Stimulated activated naive B cell treated with anti-CD40 and anti-IgM and Interleukin-4, amounts not matched to agents 10 μg/mL and 1 μg/mL and 100 μg/mL, for 72 hours (primary cell): ENCODE data around the gene DYNC2I2.

Source experiments
- ATAC-seq, 2 donors: fragments of 150-1000 bp; cut with Tn5 transposase; replicated peaks; 2 replicates each; pipeline ENCODE4 v1.10.0; 2021; ENCODE audit warnings: moderate library complexity in 1 of 2
- DNase-seq: peaks from one replicate; pipeline ENCODE4 v3.0.0; 2021
- H3K27ac Mint-ChIP-seq: one replicate; pipeline ENCODE4 v1.8.0; 2022; ENCODE audit warnings: mild to moderate bottlenecking, mixed read lengths
- H3K27me3 Mint-ChIP-seq, 2 donors: one replicate each; pipeline ENCODE4 v1.8.0; 2022; ENCODE audit warnings: mixed read lengths in 2 of 2
- H3K36me3 Mint-ChIP-seq, 2 donors: one replicate each; pipeline ENCODE4 v1.8.0; 2022; ENCODE audit warnings: mixed read lengths in 2 of 2, mild to moderate bottlenecking in 1 of 2
- H3K4me1 Mint-ChIP-seq, 2 donors: one replicate each; pipeline ENCODE4 v1.8.0; 2022; ENCODE audit warnings: mixed read lengths in 2 of 2, mild to moderate bottlenecking in 1 of 2
- H3K4me3 Mint-ChIP-seq, 2 donors: one replicate each; pipeline ENCODE4 v1.8.0; 2022; ENCODE audit warnings: mild to moderate bottlenecking in 2 of 2, mixed read lengths in 2 of 2, moderate library complexity in 1 of 2
- H3K9me3 Mint-ChIP-seq, 2 donors: one replicate each; pipeline ENCODE4 v1.8.0; 2022; ENCODE audit warnings: mixed read lengths in 2 of 2, mild to moderate bottlenecking in 1 of 2

Gene DYNC2I2

DNA sequence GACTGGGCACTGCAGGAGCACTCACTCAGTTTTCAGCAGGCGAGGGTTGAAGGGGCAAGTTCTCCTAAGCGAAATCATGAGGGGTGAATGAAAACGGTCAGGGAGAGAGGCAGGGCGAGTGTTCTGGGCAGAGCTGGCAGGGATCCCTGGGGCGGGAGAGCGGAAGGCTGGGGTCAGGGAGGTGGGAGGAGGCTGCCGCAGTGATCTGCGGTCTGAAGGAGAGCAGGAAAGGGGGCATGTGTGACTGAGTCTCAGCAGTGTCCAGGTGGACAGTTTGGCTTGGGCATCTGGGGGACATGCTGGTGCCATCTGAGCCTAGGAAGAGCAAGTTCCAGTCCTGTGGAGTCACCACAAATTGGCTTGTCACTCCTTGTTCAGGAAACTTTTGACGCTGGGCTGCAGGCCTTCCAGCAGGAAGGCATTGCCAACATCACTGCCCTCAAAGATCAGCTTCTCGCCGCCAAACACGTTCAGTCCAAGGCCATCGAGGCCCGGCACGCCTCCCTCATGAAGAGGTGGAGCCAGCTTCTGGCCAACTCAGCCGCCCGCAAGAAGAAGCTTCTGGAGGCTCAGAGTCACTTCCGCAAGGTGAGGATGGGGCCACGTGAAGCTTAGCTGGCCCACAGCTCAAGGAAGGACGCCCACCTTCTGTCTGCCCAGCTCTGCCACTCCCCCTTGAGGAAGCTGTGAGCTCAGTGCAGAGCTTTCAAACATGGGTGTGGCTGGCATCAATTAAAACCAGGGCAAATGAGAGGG lies 31.1 kb downstream of the DYNC2I2 start:
- H3K9me3 Mint-ChIP-seq: no peaks in the 10 kb centered on the region
- H3K27me3 Mint-ChIP-seq: no peaks in the 10 kb centered on the region
- H3K36me3 Mint-ChIP-seq: peaks cover 35 to 64% of the 10 kb centered on the region in 2 donors
- H3K4me3 Mint-ChIP-seq: no peak overlapping the region
- ATAC-seq (no peak), DNase-seq (no peak)
- H3K27ac Mint-ChIP-seq: peak overlapping the region; percentile 75
- no peaks in the 10 kb centered on the region for H3K4me1 Mint-ChIP-seq

DNA sequence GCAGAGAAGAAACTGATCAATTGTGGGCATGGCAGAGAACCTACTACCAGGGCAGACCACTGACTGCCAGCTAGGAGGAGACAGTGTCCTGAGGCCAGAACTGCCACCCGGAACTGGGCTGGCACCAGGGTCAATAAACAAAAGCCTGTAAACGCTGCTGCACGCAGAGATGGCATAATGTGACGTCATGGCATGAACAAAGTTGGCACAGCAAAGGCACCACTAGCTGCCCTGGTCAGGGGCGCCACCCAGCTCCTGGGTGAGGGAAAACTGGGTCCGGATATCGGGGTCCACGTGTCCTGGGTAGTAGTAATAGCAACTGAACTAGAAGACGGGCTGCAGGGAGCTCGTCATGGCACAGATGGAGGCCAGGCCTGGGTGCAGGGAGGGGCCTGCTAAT lies 32.1 kb downstream of the DYNC2I2 start:
- Mint-ChIP-seq H3K27ac (no peak overlapping the region), H3K9me3 (no peaks in the 10 kb centered on the region)

DNA sequence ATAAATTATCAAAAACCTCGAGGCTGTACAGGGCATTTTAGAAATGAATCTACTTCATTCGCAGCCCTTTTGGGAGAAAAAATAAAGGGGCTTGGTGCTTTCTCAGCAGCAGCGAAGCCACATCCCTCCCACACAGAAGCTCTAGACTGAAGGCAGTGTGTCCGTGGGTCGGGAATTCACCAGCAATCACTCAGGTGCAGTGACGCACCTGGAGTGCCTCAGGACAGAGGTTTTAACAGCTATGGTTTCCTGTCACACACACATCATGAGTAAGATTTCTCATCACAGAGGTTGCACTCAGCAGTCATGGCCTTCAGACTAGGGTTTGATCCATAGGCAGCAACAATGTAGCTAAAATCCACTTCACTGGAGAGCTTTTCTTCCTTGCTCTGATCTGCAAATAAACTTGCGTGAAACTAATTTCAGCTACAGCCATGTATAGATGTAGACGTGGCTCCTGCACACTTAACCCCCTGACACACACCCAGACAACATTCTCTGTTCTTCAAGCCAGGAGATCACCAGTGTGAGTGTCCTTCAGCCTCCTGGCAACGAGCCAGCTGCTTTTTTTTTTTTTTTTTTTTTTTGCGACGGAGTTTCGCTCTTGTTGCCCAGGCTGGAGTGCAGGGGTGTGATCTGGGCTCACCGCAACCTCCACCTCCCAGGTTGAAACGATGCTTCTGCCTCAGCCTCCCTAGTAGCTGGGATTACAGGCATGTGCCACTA lies 34.8 kb downstream of the DYNC2I2 start:
- Mint-ChIP-seq H3K4me1 (no peaks in the 10 kb centered on the region), H3K27ac (no peak overlapping the region), H3K36me3 (peaks cover 39 to 57% of the 10 kb centered on the region in 2 donors), H3K9me3 (no peaks in the 10 kb centered on the region), H3K27me3 (no peaks in the 10 kb centered on the region), H3K4me3 (no peak overlapping the region)
- DNase-seq (no peak), ATAC-seq (no peak)

More for the DNA sequence above, 32.1 kb downstream of the DYNC2I2 start:
- no peak for ATAC-seq
- no peaks in the 10 kb centered on the region for H3K4me1 Mint-ChIP-seq
- peaks cover 37 to 60% of the 10 kb centered on the region in 2 donors for H3K36me3 Mint-ChIP-seq
- H3K27me3 Mint-ChIP-seq: no peaks in the 10 kb centered on the region
- DNase-seq: no peak
- H3K4me3 Mint-ChIP-seq: no peak overlapping the region

DNA sequence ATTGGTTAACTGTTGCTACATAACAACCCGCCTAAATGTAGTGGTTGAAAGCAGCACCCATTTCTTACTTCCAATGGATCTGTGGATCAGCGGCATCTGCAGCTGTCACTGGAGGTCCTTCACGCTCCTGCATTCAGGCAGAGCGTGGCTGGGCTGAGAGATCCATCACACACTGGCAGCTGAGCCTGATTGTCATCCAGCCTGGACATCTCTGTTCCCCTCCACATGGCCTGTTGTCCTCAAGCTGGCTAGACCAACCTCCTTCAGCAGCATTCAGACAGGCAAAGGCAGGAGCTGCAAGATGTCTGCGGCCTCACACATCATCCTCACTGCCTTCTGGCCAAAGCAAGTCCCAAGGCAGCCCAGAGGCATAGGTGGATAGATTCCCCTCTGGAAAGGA lies 36.9 kb downstream of the DYNC2I2 start:
- no peaks in the 10 kb centered on the region for H3K27me3 Mint-ChIP-seq
- H3K9me3 Mint-ChIP-seq: no peaks in the 10 kb centered on the region
- H3K27ac Mint-ChIP-seq: no peak overlapping the region
- ATAC-seq: no peak
- no peak overlapping the region for H3K4me3 Mint-ChIP-seq
- DNase-seq: no peak
- H3K36me3 Mint-ChIP-seq: peaks cover 23 to 51% of the 10 kb centered on the region in 2 donors
- H3K4me1 Mint-ChIP-seq: no peaks in the 10 kb centered on the region

DNA sequence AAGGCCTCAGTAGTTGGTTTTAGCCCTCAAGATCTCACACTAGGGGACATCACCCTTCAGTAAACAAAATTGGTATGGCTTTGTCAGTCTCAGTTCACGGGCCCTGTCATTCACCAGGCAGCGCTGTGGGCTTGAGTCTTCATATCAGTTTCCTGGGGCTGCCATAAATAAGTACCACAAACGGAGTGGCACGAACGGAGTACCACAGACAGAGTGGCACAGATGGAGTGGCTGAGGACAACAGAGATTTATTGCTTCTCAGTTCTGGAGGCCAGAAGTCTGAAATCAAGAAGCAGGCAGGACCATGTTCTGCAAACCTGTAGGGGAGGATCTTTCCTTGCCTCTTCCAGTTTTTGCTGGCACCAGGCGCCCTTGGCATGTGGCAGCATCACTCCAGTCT lies 37.5 kb downstream of the DYNC2I2 start:
- DNase-seq (no peak), ATAC-seq (no peak)
- no peaks in the 10 kb centered on the region for H3K4me1 Mint-ChIP-seq
- H3K9me3 Mint-ChIP-seq: no peaks in the 10 kb centered on the region
- H3K4me3 Mint-ChIP-seq: no peak overlapping the region
- no peak overlapping the region for H3K27ac Mint-ChIP-seq
- H3K36me3 Mint-ChIP-seq: peaks cover 26 to 45% of the 10 kb centered on the region in 2 donors
- no peaks in the 10 kb centered on the region for H3K27me3 Mint-ChIP-seq

DNA sequence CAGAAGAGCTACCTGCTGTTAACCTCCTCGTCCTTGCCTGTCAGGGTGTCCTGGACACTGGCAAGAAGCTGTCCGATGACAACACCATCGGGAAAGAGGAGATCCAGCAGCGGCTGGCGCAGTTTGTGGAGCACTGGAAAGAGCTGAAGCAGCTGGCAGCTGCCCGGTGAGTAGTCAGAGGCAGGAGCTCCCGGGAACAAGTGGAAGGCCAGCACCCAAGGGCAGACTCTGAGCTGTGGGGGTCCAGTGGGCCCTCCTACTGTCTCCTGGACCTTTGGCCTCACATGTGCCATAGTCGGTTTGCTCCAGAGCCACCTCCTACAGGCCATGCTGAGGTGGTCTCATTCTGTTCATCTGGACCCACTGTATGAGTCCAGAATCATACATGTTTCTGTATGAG lies 38.7 kb downstream of the DYNC2I2 start:
- Mint-ChIP-seq H3K4me3 (no peak overlapping the region), H3K4me1 (no peaks in the 10 kb centered on the region), H3K27me3 (no peaks in the 10 kb centered on the region), H3K27ac (no peak overlapping the region), H3K36me3 (peaks cover 32 to 52% of the 10 kb centered on the region in 2 donors), H3K9me3 (no peaks in the 10 kb centered on the region)
- ATAC-seq (no peak), DNase-seq (no peak)

DNA sequence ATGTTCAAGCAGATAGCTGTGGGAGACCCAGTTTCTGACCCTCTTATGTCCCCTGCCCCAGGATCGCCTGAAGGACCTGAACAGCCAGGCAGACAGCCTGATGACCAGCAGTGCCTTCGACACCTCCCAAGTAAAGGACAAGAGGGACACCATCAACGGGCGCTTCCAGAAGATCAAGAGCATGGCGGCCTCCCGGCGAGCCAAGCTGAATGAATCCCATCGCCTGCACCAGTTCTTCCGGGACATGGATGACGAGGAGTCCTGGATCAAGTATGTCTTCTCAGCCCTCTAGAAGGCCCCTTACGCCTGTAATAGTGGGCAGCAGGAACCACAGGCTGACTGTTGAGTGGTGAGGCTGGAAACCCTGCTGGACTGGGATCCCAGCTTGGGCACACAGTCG lies 41.1 kb downstream of the DYNC2I2 start:
- H3K27me3 Mint-ChIP-seq: no peaks in the 10 kb centered on the region
- peaks cover 39 to 53% of the 10 kb centered on the region in 2 donors for H3K36me3 Mint-ChIP-seq
- H3K9me3 Mint-ChIP-seq: no peaks in the 10 kb centered on the region
- DNase-seq: no peak
- ATAC-seq: no peak
- no peaks in the 10 kb centered on the region for H3K4me1 Mint-ChIP-seq
- H3K27ac Mint-ChIP-seq: no peak overlapping the region
- H3K4me3 Mint-ChIP-seq: no peak overlapping the region

DNA sequence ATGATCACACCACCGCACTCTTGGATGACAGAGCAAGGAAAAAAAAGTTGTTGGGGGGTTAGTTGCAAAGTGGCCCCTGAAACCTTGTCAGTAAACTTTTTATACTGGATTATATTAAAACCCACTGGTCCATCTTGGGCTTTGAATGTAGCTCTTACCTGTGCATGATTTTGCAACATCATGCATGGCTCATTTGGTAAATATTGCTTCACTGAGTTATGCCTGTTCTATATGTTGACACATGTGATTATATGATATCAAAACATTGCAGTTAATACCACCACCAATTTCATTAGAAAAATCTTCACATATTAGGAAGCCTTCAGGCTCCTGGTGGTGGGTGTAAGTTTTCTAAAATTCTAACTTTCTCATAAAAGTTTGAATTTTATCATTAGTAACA lies 41.9 kb downstream of the DYNC2I2 start:
- Mint-ChIP-seq H3K27ac (no peak overlapping the region), H3K9me3 (no peaks in the 10 kb centered on the region), H3K36me3 (peaks cover 37 to 54% of the 10 kb centered on the region in 2 donors), H3K4me1 (no peaks in the 10 kb centered on the region), H3K27me3 (no peaks in the 10 kb centered on the region), H3K4me3 (no peak overlapping the region)
- DNase-seq: no peak
- ATAC-seq: no peak

DNA sequence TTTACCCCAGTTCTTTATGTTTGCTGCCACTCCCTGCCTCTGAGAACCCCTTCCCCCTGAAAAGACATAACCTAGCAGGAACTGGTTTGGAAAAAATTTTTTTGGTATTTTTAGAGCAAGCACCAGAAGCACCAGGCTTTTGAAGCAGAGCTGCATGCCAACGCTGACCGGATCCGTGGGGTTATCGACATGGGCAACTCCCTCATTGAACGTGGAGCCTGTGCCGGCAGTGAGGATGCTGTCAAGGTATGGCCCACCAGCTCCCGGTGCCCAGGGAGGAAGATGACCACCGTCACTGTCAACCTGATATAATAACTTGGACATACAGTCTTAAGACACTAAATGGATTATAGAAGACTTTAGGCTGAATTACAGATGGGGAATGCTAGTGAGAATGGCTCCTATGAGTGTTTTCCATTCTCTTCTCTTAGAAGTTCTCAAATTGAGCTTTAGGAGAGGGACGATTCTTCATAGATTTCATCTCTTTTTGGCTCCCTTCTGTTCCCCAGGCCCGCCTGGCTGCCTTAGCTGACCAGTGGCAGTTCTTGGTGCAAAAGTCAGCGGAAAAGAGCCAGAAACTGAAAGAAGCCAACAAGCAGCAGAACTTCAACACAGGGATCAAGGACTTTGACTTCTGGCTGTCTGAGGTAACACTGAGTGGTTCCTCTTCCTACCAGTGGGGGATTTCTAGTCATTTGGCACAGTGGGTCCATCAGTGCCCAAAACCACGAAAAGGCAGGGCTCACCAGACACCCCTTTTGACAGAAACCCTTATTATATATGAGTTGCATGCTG lies 44.9 kb downstream of the DYNC2I2 start:
- Mint-ChIP-seq H3K27ac (peak overlapping the region; percentile 16), H3K9me3 (no peaks in the 10 kb centered on the region), H3K36me3 (peaks cover 40 to 57% of the 10 kb centered on the region in 2 donors), H3K27me3 (no peaks in the 10 kb centered on the region), H3K4me3 (no peak overlapping the region), H3K4me1 (no peaks in the 10 kb centered on the region)
- DNase-seq (no peak), ATAC-seq (no peak)

DNA sequence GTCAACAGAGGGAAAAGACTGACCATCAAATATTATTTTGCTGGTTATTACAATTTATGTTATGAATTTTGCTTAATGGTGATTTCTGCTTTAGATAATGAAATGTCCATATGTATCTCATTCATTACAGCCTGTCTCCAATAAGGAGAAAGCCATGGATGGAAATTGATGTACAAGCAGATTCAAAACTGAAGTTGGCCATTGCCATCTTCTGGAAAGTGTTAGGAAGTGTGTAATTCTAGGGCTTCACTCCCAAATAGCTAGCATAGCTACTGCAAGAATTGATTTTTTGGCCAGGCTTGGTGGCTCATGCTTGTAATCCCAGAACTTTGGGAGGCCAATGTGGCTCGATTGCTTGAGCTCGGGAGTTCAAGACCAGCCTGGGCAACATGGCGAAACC lies 45.8 kb downstream of the DYNC2I2 start:
- ATAC-seq: no peak
- DNase-seq: no peak
- H3K4me1 Mint-ChIP-seq: no peaks in the 10 kb centered on the region
- peaks cover 42 to 55% of the 10 kb centered on the region in 2 donors for H3K36me3 Mint-ChIP-seq
- H3K27ac Mint-ChIP-seq: no peak overlapping the region
- no peaks in the 10 kb centered on the region for H3K9me3 Mint-ChIP-seq
- no peaks in the 10 kb centered on the region for H3K27me3 Mint-ChIP-seq
- no peak overlapping the region for H3K4me3 Mint-ChIP-seq

DNA sequence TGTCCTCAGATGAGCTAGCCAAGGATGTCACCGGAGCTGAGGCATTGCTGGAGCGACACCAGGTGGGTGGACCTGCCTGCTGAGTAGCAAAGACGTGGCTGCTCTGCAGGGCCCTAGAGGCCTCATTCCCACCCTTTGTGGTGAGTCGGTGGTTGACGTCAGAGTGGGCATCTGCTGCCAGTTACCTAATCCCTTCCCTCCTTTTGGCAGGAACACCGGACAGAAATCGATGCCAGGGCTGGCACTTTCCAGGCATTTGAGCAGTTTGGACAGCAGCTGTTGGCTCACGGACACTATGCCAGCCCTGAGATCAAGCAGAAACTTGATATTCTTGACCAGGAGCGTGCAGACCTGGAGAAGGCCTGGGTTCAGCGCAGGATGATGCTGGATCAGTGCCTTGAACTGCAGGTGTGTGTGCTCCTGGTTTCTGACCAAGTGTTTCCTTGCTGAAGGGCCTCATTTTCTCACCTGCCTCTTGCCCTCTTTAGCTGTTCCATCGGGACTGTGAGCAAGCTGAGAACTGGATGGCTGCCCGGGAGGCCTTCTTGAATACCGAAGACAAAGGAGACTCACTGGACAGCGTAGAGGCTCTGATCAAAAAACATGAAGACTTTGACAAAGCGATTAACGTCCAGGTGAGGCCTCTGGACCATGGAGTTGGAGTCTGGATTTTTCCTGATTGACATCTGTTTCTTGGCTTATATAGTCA lies 48.9 kb downstream of the DYNC2I2 start:
- H3K9me3 Mint-ChIP-seq: no peaks in the 10 kb centered on the region
- H3K4me3 Mint-ChIP-seq: no peak overlapping the region
- ATAC-seq (no peak), DNase-seq (no peak)
- no peaks in the 10 kb centered on the region for H3K27me3 Mint-ChIP-seq
- H3K27ac Mint-ChIP-seq: no peak overlapping the region
- no peaks in the 10 kb centered on the region for H3K4me1 Mint-ChIP-seq
- H3K36me3 Mint-ChIP-seq: peaks cover 43 to 56% of the 10 kb centered on the region in 2 donors

DNA sequence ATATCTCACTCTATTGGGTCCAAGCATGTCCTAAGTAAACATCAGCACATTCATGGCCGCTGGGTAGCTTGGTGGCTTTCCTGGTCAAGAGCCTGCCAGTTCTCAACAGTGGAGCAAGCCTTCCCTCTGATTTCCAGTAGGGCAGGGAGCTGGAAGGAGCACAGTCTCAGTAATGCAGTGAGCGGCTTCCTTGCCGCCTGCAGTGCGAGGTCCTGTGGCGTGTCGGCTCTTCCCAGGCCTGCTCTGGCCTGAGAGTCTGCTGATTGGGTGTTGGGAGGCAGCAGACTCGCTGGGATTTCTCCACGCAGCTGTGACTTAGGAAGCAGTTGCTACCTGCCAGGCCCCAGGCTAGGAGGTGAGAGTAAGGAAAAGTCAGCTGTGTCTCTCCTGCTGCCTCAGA lies 53.0 kb downstream of the DYNC2I2 start:
- Mint-ChIP-seq H3K27ac (no peak overlapping the region), H3K9me3 (no peaks in the 10 kb centered on the region), H3K4me3 (no peak overlapping the region), H3K4me1 (no peaks in the 10 kb centered on the region), H3K36me3 (peaks cover 46 to 58% of the 10 kb centered on the region in 2 donors), H3K27me3 (no peaks in the 10 kb centered on the region)
- ATAC-seq: no peak
- no peak for DNase-seq

DNA sequence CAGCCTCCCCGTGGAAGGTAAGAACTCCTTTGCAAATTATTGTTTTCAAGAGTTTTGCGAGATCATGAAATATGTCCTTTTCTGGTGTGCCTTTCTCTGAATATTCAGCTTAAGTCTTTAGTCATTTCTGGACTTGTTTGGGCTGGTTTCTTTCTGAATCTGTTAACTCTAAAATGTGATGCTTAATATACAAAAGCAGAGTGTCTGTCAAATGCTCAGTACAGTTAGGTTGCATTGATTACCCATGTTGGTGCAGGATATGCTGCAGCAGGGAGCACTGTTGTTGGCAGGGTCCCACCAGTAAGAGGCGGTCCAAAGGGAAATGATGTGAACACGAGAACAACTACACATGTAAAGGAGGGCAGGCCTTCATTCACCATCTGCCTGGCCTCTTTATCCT lies 56.5 kb downstream of the DYNC2I2 start:
- Mint-ChIP-seq H3K27ac (no peak overlapping the region), H3K9me3 (no peaks in the 10 kb centered on the region), H3K36me3 (peaks cover 43 to 59% of the 10 kb centered on the region in 2 donors), H3K4me1 (no peaks in the 10 kb centered on the region), H3K27me3 (no peaks in the 10 kb centered on the region), H3K4me3 (no peak overlapping the region)
- DNase-seq (no peak), ATAC-seq (no peak)

DNA sequence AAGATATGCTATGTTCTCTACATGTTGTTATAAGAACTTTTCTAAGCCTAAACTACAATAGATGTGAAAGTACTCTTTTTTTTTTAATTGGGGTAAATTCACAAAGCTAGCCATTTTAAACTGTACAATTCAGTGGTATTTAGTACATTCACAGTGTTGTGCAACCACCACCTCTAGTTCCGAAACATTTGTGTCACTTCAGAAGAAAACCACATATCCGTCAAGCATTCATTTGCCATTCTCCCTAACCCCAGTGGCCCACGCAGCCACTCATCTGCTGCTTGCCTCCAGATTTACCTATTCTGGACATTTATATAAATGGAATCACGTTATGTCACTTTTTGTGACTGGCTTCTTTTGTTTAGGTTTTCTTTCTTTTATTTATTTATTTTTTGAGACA lies 61.2 kb downstream of the DYNC2I2 start:
- H3K4me3 Mint-ChIP-seq: no peak overlapping the region
- H3K27me3 Mint-ChIP-seq: no peaks in the 10 kb centered on the region
- H3K4me1 Mint-ChIP-seq: no peaks in the 10 kb centered on the region
- DNase-seq (no peak), ATAC-seq (no peak)
- H3K27ac Mint-ChIP-seq: no peak overlapping the region
- H3K9me3 Mint-ChIP-seq: no peaks in the 10 kb centered on the region
- H3K36me3 Mint-ChIP-seq: peaks cover 38 to 56% of the 10 kb centered on the region in 2 donors
